GM12892 (cell line): Measurements from ENCODE around the gene ARHGAP22.

Source experiments
- DNase-seq: peaks from one replicate; pipeline ENCODE4 v3.0.0; 2011; ENCODE audit not compliant: insufficient read length
- FAIRE-seq: peaks from 2 replicates; lab custom pipeline; 2011; peaks lifted over from hg19 to GRCh38; lab: Jason Lieb, UNC
- POLR2A ChIP-seq: IDR thresholded peaks from 2 replicates; pipeline ENCODE4 v1.6.1; 2011; ENCODE audit warnings: low read depth, low read length, control low read depth
- POLR2AphosphoS5 ChIP-seq: IDR thresholded peaks from 2 replicates; pipeline ENCODE4 v1.6.1; 2011; ENCODE audit warnings: low read depth, low read length, control low read depth
- TAF1 ChIP-seq: IDR thresholded peaks from 2 replicates; pipeline ENCODE4 v1.6.1; 2011; ENCODE audit warnings: low read depth, mild to moderate bottlenecking, control low read depth, low read length, borderline replicate concordance

Gene ARHGAP22

GRCh38 chr10:48455392-48456151 lies 149.3 kb downstream of the ARHGAP22 start:
- FAIRE-seq: no peak
- no peak for DNase-seq
- no peak for TF ChIP-seq POLR2A
- no peak for TF ChIP-seq TAF1
- TF ChIP-seq POLR2AphosphoS5: no peak

- no peak for FAIRE-seq
- TF ChIP-seq TAF1 (no peak), POLR2AphosphoS5 (no peak), POLR2A (no peak)
- no peak for DNase-seq
These were observed 149.8 kb downstream of the ARHGAP22 start for GRCh38 chr10:48455055-48455391.

GRCh38 chr10:48454302-48455054 lies 150.4 kb downstream of the ARHGAP22 start:
- DNase-seq (no peak), FAIRE-seq (no peak)
- TF ChIP-seq POLR2A (no peak), TAF1 (no peak), POLR2AphosphoS5 (no peak)

- no peak for DNase-seq
- no peak for TF ChIP-seq POLR2AphosphoS5
- FAIRE-seq: no peak
These were observed 151.2 kb downstream of the ARHGAP22 start for GRCh38 chr10:48453451-48454301.

- DNase-seq (no peak), FAIRE-seq (no peak)
- TF ChIP-seq POLR2AphosphoS5: no peak
- TF ChIP-seq POLR2A: no peak
- TF ChIP-seq TAF1: no peak
These were observed 151.9 kb downstream of the ARHGAP22 start for GRCh38 chr10:48452879-48453412.

- no peak for DNase-seq
- TF ChIP-seq TAF1: no peak
- no peak for TF ChIP-seq POLR2A
- no peak for TF ChIP-seq POLR2AphosphoS5
- FAIRE-seq: no peak
These were observed 152.6 kb downstream of the ARHGAP22 start for GRCh38 chr10:48451969-48452878.

- FAIRE-seq (no peak), DNase-seq (no peak)
- TF ChIP-seq TAF1 (no peak), POLR2A (no peak), POLR2AphosphoS5 (no peak)
These were observed 154.0 kb downstream of the ARHGAP22 start for GRCh38 chr10:48450741-48451466.

- no peak for FAIRE-seq
- DNase-seq: no peak
- no peak for TF ChIP-seq POLR2A
- TF ChIP-seq TAF1: no peak
- TF ChIP-seq POLR2AphosphoS5: no peak
These were observed 154.6 kb downstream of the ARHGAP22 start for GRCh38 chr10:48450233-48450740.

GRCh38 chr10:48449501-48450232 lies 155.2 kb downstream of the ARHGAP22 start:
- no peak for DNase-seq
- no peak for TF ChIP-seq POLR2A
- TF ChIP-seq TAF1: no peak
- no peak for TF ChIP-seq POLR2AphosphoS5
- FAIRE-seq: no peak

- TF ChIP-seq POLR2AphosphoS5: no peak
- TF ChIP-seq POLR2A: no peak
- no peak for TF ChIP-seq TAF1
- no peak for FAIRE-seq
- DNase-seq: no peak
These were observed 156.1 kb downstream of the ARHGAP22 start for GRCh38 chr10:48448796-48449195.
